ENCODE results near the gene PRR30.

PRR30 gene

GRCh38 chr2:27099334-27099955, 39.8 kb downstream of the PRR30 start:
- DNase-seq (ENCODE audit: low read depth in 2 of 3, low spot score in 1 of 3): no peak

GRCh38 chr2:27097341-27097740, 41.9 kb downstream of the PRR30 start:
- DNase-seq (ENCODE audit: low read depth in 2 of 3, low spot score in 1 of 3): no peak

- no peak for DNase-seq (ENCODE audit: low read depth in 2 of 3, low spot score in 1 of 3)
These were observed 42.4 kb downstream of the PRR30 start for GRCh38 chr2:27096748-27097297.

GRCh38 chr2:27095745-27096651, 43.2 kb downstream of the PRR30 start:
- DNase-seq (ENCODE audit: low read depth in 2 of 3, low spot score in 1 of 3): peak in 1 of 3 donors; percentile 23

- DNase-seq (ENCODE audit: low read depth in 2 of 3, low spot score in 1 of 3): no peak
These were observed 43.8 kb downstream of the PRR30 start for GRCh38 chr2:27095427-27095744.

- DNase-seq (ENCODE audit: low read depth in 2 of 3, low spot score in 1 of 3): no peak
These were observed 44.7 kb downstream of the PRR30 start for GRCh38 chr2:27094353-27094984.

GRCh38 chr2:27093430-27094352, 45.5 kb downstream of the PRR30 start:
- no peak for DNase-seq (ENCODE audit: low read depth in 2 of 3, low spot score in 1 of 3)

GRCh38 chr2:27092696-27093429, 46.3 kb downstream of the PRR30 start:
- DNase-seq (ENCODE audit: low read depth in 2 of 3, low spot score in 1 of 3): no peak

- no peak for DNase-seq (ENCODE audit: low read depth in 2 of 3, low spot score in 1 of 3)
These were observed 47.2 kb downstream of the PRR30 start for GRCh38 chr2:27091746-27092695.

GRCh38 chr2:27089111-27089954, 49.9 kb downstream of the PRR30 start:
- DNase-seq (ENCODE audit: low read depth in 2 of 3, low spot score in 1 of 3): no peak

- no peak for DNase-seq (ENCODE audit: low read depth in 2 of 3, low spot score in 1 of 3)
These were observed 50.6 kb downstream of the PRR30 start for GRCh38 chr2:27088634-27089033.

- no peak for DNase-seq (ENCODE audit: low read depth in 2 of 3, low spot score in 1 of 3)
These were observed 51.3 kb downstream of the PRR30 start for GRCh38 chr2:27087823-27088410.

All from stimulated activated CD4-positive, alpha-beta T cell treated with anti-CD3 and anti-CD28 coated beads, Interleukin-12 subunit alpha, Interleukin-12 subunit beta, amount 100 ng/mL, for 48 hours (primary cell).